Ascending aorta (tissue), 2 donors: ENCODE data around the gene CALML3. TPM values are rescaled to one million over a fixed set of nuclear protein-coding genes. Genes with fewer than 3 reads are reported as not detected.

ENCODE experiments used
- DNase-seq, 2 donors: peaks; one replicate each; pipeline ENCODE4 v3.0.0-alpha.2; 2019; ENCODE audit warnings: low spot score in 2 of 2
- H3K27ac ChIP-seq, 2 donors: fragments of 200-600 bp; sonication (generic); one replicate each; pipeline ENCODE4 v1.5.1; 2016 to 2017; ENCODE audit warnings: mild to moderate bottlenecking in 1 of 2
- H3K27me3 ChIP-seq: fragments of 200-600 bp; sonication (generic); one replicate; pipeline ENCODE4 v1.5.1; 2017
- H3K36me3 ChIP-seq, 2 donors: fragments of 200-600 bp; sonication (generic); one replicate each; pipeline ENCODE4 v1.5.1; 2016
- H3K4me1 ChIP-seq, 2 donors: fragments of 200-600 bp; sonication (generic); one replicate each; pipeline ENCODE4 v1.5.1; 2016 to 2017; ENCODE audit warnings: mild to moderate bottlenecking in 1 of 2
- H3K4me3 ChIP-seq, 2 donors: fragments of 200-600 bp; sonication (generic); one replicate each; pipeline ENCODE4 v1.5.1; 2016 to 2017; ENCODE audit warnings: mild to moderate bottlenecking in 1 of 2
- H3K9me3 ChIP-seq, 2 donors: fragments of 200-600 bp; sonication (generic); one replicate each; pipeline ENCODE4 v1.5.1; 2016
- intact Hi-C: fragments of 100-400 bp; cut with DNase I; formaldehyde crosslinking; loops from one replicate; pipeline ENCODE4 v1.15.1; 2023
- total RNA-seq: library from RNA; depleted of rRNA; stranded (reverse); fragments of >200 nt; gene quantifications from one replicate; pipeline ENCODE4 v1.1.0, GENCODE V29; 2016
- TF ChIP-seq, protein P1 (sequence below), 3 experiments: fragments of 200-600 bp in 2 of 3; fragments of 450-650 bp in 1 of 3; sonication (generic) in 2 of 3; IDR thresholded peaks; one replicate each; pipeline ENCODE4 v1.5.1; 2016 to 2019; ENCODE audit warnings: antibody characterized with exemption in 3 of 3, mild to moderate bottlenecking in 1 of 3, moderate library complexity in 1 of 3

The CALML3 gene
- total RNA-seq, 1 donor from 2014 or later = not detected

DNA sequence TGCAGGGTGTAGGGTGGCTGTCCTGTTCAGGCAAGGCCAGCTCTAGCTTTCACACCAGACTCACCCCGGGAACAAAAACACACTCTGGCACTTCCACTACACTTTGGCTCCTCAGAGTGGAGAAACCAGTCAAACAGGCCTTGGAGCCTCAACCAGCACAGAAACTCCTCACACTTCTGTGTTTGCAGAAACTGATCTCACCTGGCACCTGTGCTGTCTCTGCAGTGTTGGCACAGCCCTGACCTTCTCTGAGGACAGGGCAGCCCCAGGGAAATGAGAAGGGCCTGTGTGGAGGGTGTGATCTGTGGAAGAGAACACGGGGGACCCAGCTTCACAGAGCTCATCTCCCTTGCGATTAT lies 21.3 kb upstream of the CALML3 start:
- H3K27me3 ChIP-seq = no peaks in the 10 kb centered on the region
- DNase-seq = peak in 1 of 2 donors; percentile 54
- H3K36me3 ChIP-seq = no peaks in the 10 kb centered on the region
- no peak overlapping the region for H3K4me3 ChIP-seq
- TF ChIP-seq, protein P1, sequence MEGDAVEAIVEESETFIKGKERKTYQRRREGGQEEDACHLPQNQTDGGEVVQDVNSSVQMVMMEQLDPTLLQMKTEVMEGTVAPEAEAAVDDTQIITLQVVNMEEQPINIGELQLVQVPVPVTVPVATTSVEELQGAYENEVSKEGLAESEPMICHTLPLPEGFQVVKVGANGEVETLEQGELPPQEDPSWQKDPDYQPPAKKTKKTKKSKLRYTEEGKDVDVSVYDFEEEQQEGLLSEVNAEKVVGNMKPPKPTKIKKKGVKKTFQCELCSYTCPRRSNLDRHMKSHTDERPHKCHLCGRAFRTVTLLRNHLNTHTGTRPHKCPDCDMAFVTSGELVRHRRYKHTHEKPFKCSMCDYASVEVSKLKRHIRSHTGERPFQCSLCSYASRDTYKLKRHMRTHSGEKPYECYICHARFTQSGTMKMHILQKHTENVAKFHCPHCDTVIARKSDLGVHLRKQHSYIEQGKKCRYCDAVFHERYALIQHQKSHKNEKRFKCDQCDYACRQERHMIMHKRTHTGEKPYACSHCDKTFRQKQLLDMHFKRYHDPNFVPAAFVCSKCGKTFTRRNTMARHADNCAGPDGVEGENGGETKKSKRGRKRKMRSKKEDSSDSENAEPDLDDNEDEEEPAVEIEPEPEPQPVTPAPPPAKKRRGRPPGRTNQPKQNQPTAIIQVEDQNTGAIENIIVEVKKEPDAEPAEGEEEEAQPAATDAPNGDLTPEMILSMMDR (IDR thresholded peaks at IDR 0.05) = no peak
- intact Hi-C loops = no loop called here
- no peak overlapping the region for H3K27ac ChIP-seq
- no peaks in the 10 kb centered on the region for H3K4me1 ChIP-seq
- no peaks in the 10 kb centered on the region for H3K9me3 ChIP-seq

DNA sequence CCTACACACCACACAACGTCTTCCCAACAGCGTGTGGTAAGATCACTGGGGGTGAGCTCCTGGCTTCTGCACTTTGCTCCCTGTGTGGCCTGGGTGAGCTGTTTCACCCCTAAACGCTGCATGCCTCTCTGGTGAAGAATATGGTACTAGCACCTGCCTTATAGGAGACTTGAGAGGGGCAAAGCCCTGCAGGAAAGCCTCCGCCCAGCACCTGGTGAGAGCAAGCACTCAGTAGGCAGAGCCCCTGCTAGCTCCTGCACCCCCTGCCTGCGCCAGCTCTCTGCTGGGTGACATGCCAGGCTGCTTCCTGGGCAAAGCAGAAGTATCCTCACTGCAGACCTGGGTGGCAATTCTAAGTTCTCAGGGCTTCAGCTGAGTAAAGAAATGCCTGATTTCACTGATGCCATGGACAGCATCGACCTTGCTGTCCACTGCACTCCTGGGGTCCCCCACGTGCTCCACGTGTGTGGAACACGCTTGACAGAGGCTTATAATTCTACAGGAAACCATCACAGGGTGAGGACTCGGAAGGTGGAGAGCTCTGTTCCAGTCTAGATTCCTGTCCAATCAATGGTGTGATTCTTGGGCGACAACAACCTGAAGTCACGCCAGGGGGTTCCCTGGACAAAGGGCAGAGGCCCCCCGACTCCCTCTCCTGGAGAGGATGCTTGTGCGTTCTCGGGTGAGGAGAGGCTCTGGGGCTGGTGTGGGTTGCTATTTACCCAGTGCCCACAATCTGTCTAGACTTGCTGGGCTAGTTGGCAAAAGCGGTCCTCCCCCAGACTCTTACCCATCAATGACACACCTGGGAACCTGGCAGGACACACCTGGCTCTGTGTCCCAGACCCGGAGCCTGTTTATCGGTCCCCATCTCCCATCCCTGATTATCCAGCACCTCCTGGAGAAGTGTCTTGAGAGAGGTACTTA lies 20.4 kb upstream of the CALML3 start:
- intact Hi-C loops = no loop called here
- Histone ChIP-seq H3K9me3 (no peaks in the 10 kb centered on the region), H3K27ac (no peak overlapping the region), H3K4me3 (no peak overlapping the region), H3K27me3 (no peaks in the 10 kb centered on the region), H3K36me3 (no peaks in the 10 kb centered on the region), H3K4me1 (no peaks in the 10 kb centered on the region)
- DNase-seq = peak in 1 of 2 donors; percentile 50
- TF ChIP-seq, protein P1 (IDR thresholded peaks at IDR 0.05) = no peak

DNA sequence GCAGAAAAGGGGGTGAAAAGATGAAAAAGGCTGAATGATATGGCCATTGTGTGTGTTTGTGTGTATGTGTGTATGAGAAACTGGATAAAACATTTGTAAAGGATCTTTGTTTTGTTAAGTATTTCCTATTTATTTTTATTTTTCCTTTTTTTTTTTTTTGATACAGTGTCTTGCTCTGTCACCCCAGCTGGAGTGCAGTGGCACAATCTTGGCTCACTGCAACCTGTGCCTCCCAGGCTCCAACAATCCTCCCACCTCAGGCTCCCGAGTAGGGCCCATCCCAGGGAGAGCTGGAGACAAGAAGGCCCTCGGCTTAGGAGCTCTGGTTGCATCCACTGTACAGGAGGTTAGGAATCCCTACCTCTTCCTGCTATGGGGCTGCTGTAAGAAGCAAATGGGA lies 18.5 kb upstream of the CALML3 start:
- Histone ChIP-seq H3K4me1 (no peaks in the 10 kb centered on the region), H3K27ac (no peak overlapping the region), H3K36me3 (no peaks in the 10 kb centered on the region), H3K9me3 (no peaks in the 10 kb centered on the region), H3K4me3 (no peak overlapping the region), H3K27me3 (no peaks in the 10 kb centered on the region)
- intact Hi-C loops = no loop called here
- DNase-seq = peak in 1 of 2 donors; percentile 34
- TF ChIP-seq, protein P1 (IDR thresholded peaks at IDR 0.05) = no peak

DNA sequence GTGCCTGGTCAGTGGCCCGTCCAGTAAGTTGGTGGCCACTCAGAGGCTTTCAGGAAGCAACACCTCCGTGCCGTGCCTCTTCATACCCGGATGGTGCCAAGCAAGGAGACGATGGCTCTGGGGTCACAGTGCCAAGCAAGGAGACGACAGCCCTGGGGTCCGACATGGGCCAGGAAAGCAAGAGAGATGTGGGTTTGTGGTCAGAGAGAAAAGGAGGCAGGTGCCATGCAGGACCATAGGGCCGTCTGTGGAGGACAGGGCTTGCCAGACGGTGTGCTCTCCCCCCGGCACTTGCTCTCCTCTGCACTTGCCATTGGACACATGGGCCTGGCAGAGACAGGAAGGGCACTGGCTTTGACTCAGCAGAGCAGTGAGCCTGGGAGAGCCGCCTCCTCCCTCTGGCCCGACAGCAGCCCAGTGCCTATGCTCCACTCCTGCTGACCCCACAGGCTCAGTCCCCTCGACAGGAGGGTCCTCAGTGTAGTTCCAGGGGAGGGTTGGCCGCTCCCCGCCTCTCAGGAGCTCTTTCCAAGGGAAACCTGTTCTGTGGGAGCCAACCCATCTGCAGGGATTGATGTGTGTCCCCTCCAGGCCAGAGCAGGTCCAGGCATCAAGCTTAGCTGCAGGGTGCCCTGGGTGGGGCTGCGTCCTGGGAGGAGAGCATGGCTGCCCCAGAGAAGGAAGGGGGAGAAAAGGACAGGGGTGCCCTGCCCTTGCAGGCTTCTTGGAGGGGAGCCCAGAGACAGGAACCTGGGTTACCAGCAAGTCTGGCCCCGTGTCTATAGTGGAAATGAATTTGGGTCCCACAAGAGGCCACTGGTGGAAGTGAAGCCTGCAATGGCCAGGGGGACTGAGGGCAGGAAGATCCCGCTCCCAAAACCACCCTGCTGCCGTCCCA lies 17.8 kb upstream of the CALML3 start:
- no peaks in the 10 kb centered on the region for H3K4me1 ChIP-seq
- TF ChIP-seq, protein P1 (IDR thresholded peaks at IDR 0.05) = no peak
- intact Hi-C loops = no loop called here
- no peaks in the 10 kb centered on the region for H3K27me3 ChIP-seq
- no peak overlapping the region for H3K4me3 ChIP-seq
- no peaks in the 10 kb centered on the region for H3K36me3 ChIP-seq
- no peak overlapping the region for H3K27ac ChIP-seq
- no peaks in the 10 kb centered on the region for H3K9me3 ChIP-seq
- peak in 1 of 2 donors; percentile 58 for DNase-seq

DNA sequence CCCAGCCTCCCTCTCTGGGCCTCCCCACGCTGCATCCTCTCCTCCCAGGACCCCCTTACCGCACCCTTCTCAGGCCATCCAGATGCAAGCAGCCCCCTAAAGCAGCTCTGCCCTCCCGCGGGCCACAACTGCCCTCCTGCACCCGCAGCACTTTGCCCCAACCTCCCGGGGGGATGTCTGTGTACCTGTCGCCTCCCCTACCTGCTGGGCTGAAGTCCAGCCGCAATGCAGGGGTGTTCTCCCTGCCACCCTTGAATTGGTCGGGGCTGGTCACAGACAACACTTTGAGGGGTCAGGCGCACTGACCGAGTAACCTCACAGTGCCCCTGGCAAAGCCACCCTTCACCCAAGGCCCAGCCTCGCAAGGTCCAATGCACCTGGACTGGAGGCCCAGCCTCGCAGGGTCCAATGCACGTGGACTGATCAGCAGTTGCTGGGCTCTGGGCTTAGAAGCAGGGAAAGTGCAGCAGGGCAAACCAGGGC lies 17.1 kb upstream of the CALML3 start:
- H3K9me3 ChIP-seq = no peaks in the 10 kb centered on the region
- H3K4me3 ChIP-seq = no peak overlapping the region
- peak in 1 of 2 donors; percentile 45 for DNase-seq
- H3K27ac ChIP-seq = no peak overlapping the region
- TF ChIP-seq, protein P1 (IDR thresholded peaks at IDR 0.05) = no peak
- no peaks in the 10 kb centered on the region for H3K4me1 ChIP-seq
- no peaks in the 10 kb centered on the region for H3K36me3 ChIP-seq
- no peaks in the 10 kb centered on the region for H3K27me3 ChIP-seq
- intact Hi-C loops = no loop called here
